Nucleus accumbens (tissue), 56 donors: ENCODE measurements around the gene LRCOL1.
"Not testable (repeated sequence)": the region's sequence is repeated elsewhere in the genome, so short reads cannot be mapped to it uniquely, and the experiment has no call there.

Source experiments
- DNase-seq, 56 donors: peaks; one replicate each; lab custom pipeline; 2025; lab: John Stamatoyannopoulos, UW

Gene LRCOL1

GRCh38 chr12:132604668-132605441 lies 5.5 kb downstream of the LRCOL1 start:
- no peak for DNase-seq

- DNase-seq = no peak
Observed at GRCh38 chr12:132604151-132604618, 6.2 kb downstream of the LRCOL1 start.

- DNase-seq = no peak
Observed at GRCh38 chr12:132603240-132604150, 6.9 kb downstream of the LRCOL1 start.

- no peak for DNase-seq
Observed at GRCh38 chr12:132602572-132603239, 7.7 kb downstream of the LRCOL1 start.

GRCh38 chr12:132601171-132601883 lies 9.1 kb downstream of the LRCOL1 start:
- no peak for DNase-seq

GRCh38 chr12:132600048-132601032 lies 10.0 kb downstream of the LRCOL1 start:
- peak in 33 of 56 donors; percentile 6 to 74 (median 25) for DNase-seq

GRCh38 chr12:132599502-132599901 lies 10.9 kb downstream of the LRCOL1 start:
- not testable (repeated sequence) for DNase-seq

- DNase-seq = peak in 11 of 56 donors; percentile 4 to 67 (median 49)
Observed at GRCh38 chr12:132597333-132598316, 12.8 kb downstream of the LRCOL1 start.

- DNase-seq = no peak
Observed at GRCh38 chr12:132596016-132596415, 14.4 kb downstream of the LRCOL1 start.

- no peak for DNase-seq
Observed at GRCh38 chr12:132595183-132595582, 15.2 kb downstream of the LRCOL1 start.

GRCh38 chr12:132593938-132594358 lies 16.4 kb downstream of the LRCOL1 start:
- DNase-seq = peak in 52 of 56 donors; percentile 10 to 94 (median 62)

- no peak for DNase-seq
Observed at GRCh38 chr12:132593521-132593920, 16.9 kb downstream of the LRCOL1 start.

GRCh38 chr12:132593071-132593470 lies 17.3 kb downstream of the LRCOL1 start:
- DNase-seq = no peak

- DNase-seq = no peak
Observed at GRCh38 chr12:132592282-132592970, 18.0 kb downstream of the LRCOL1 start.

- no peak for DNase-seq
Observed at GRCh38 chr12:132591107-132591935, 19.1 kb downstream of the LRCOL1 start.
